GM12892 (cell line): ENCODE data around the gene MERTK.

Experiments used
- POLR2A ChIP-seq: IDR thresholded peaks from 2 replicates; pipeline ENCODE4 v1.6.1; 2011; ENCODE audit warnings: low read depth, low read length, control low read depth
- POLR2AphosphoS5 ChIP-seq: IDR thresholded peaks from 2 replicates; pipeline ENCODE4 v1.6.1; 2011; ENCODE audit warnings: low read depth, low read length, control low read depth
- TAF1 ChIP-seq: IDR thresholded peaks from 2 replicates; pipeline ENCODE4 v1.6.1; 2011; ENCODE audit warnings: low read depth, mild to moderate bottlenecking, control low read depth, low read length, borderline replicate concordance

GRCh38 chr2:112018846-112019245 lies 120.4 kb downstream of the MERTK start:
- TF ChIP-seq POLR2A (no peak), TAF1 (no peak), POLR2AphosphoS5 (no peak)
